Fibroblast of lung (primary cell): Measurements from ENCODE around the gene CREBRF. TPM values are rescaled to one million over a fixed set of nuclear protein-coding genes. Genes with fewer than 3 reads are reported as not detected.
"Not testable (repeated sequence)": the region's sequence is repeated elsewhere in the genome, so short reads cannot be mapped to it uniquely, and the experiment has no call there.

Source experiments
- DNase-seq, 2 donors: peaks; one replicate each; pipeline versions ENCODE4 v3.0.0 to v3.0.0-alpha.2; 2010; ENCODE audit warnings: low read depth in 2 of 2
- H2AFZ ChIP-seq: 2 replicates; pipeline ENCODE4 v1.5.1; 2012; ENCODE audit warnings: low read length, control low read depth, inconsistent platforms
- H3K27ac ChIP-seq: 2 replicates; pipeline ENCODE4 v1.5.1; 2011; ENCODE audit warnings: low read length, control low read depth; ENCODE audit not compliant: insufficient read depth
- H3K27me3 ChIP-seq: 2 replicates; pipeline ENCODE4 v1.5.1; 2011; ENCODE audit warnings: mild to moderate bottlenecking, low read length; ENCODE audit not compliant: control insufficient read depth, insufficient read depth
- H3K36me3 ChIP-seq: 2 replicates; pipeline ENCODE4 v1.5.1; 2011; ENCODE audit warnings: low read length; ENCODE audit not compliant: control insufficient read depth, insufficient read depth
- H3K4me1 ChIP-seq: 2 replicates; pipeline ENCODE4 v1.5.1; 2011; ENCODE audit warnings: low read length; ENCODE audit not compliant: control insufficient read depth, insufficient read depth; ENCODE audit errors: extremely low read depth
- H3K4me2 ChIP-seq: 2 replicates; pipeline ENCODE4 v1.5.1; 2011; ENCODE audit warnings: low read length, control low read depth; ENCODE audit not compliant: insufficient read depth; ENCODE audit errors: extremely low read depth
- H3K4me3 ChIP-seq, 4 experiments: fragments of 200-600 bp in 1 of 4; sonication (generic) in 1 of 4; replicated peaks in 1 of 4; 2 replicates each; pipeline ENCODE4 v1.5.1; 2011 to 2016; ENCODE audit warnings: low read length in 4 of 4, low read depth in 3 of 4, mild to moderate bottlenecking in 3 of 4, control low read depth in 2 of 4, inconsistent platforms in 1 of 4, mixed read lengths in 1 of 4; ENCODE audit not compliant: insufficient read depth in 1 of 4; ENCODE audit errors: control extremely low read depth in 1 of 4
- H3K79me2 ChIP-seq: 2 replicates; pipeline ENCODE4 v1.5.1; 2012; ENCODE audit warnings: mild to moderate bottlenecking, low read length, inconsistent platforms; ENCODE audit not compliant: control insufficient read depth, insufficient read depth
- H3K9ac ChIP-seq: 2 replicates; pipeline ENCODE4 v1.5.1; 2011; ENCODE audit warnings: mild to moderate bottlenecking, low read length, control low read depth; ENCODE audit not compliant: insufficient read depth
- H3K9me3 ChIP-seq: 2 replicates; pipeline ENCODE4 v1.5.1; 2012; ENCODE audit warnings: low read depth, low read length; ENCODE audit not compliant: control insufficient read depth, insufficient read depth
- H4K20me1 ChIP-seq: 2 replicates; pipeline ENCODE4 v1.5.1; 2011; ENCODE audit warnings: low read length; ENCODE audit not compliant: control insufficient read depth, insufficient read depth; ENCODE audit errors: extremely low read depth
- CTCF ChIP-seq, 2 donors: IDR thresholded peaks in 1 of 2; conservative IDR thresholded peaks in 1 of 2; 1 replicate in 1 of 2; 2 replicates in 1 of 2; pipeline ENCODE4 v1.5.1; 2011 to 2012; ENCODE audit warnings: low read length in 2 of 2, control low read depth in 1 of 2, inconsistent platforms in 1 of 2, low read depth in 1 of 2, mild to moderate bottlenecking in 1 of 2
- EZH2 ChIP-seq: IDR thresholded peaks from 2 replicates; pipeline ENCODE4 v1.5.1; 2012; ENCODE audit warnings: low read length, control low read depth, mild to moderate bottlenecking; ENCODE audit errors: missing control alignments
- polyA plus RNA-seq, 2 donors: library from polyadenylated mRNA; depleted of rRNA in 1 of 2; stranded (reverse) in 1 of 2; unstranded in 1 of 2; fragments of >200 nt; gene quantifications; 2 replicates each; pipeline ENCODE4 v1.2.1, GENCODE V29; 2011 to 2012; ENCODE audit warnings: missing spikeins in 1 of 2
- total RNA-seq: library from RNA; depleted of rRNA; stranded (reverse); fragments of >200 nt; gene quantifications from 2 replicates; pipeline ENCODE4 v1.2.1, GENCODE V29; 2014

The CREBRF gene
- total and polyA plus RNA-seq, 2 donors (not counting 1 experiment from before 2014, with no cell fraction given) = 14.4 to 38.8 TPM

- Histone ChIP-seq H4K20me1 (no peaks in the 10 kb centered on the region), H3K9ac (no peak overlapping the region), H3K4me1 (no peaks in the 10 kb centered on the region), H3K79me2 (no peaks in the 10 kb centered on the region), H3K27me3 (no peaks in the 10 kb centered on the region), H2AFZ (no peak overlapping the region), H3K27ac (no peak overlapping the region), H3K4me2 (no peak overlapping the region), H3K4me3 (no peak overlapping the region), H3K9me3 (no peaks in the 10 kb centered on the region), H3K36me3 (no peaks in the 10 kb centered on the region)
- DNase-seq = no peak
- TF ChIP-seq EZH2 = no peak
- no peak for TF ChIP-seq CTCF (conservative IDR thresholded peaks at IDR 0.05 in 1 of 2, IDR thresholded peaks at IDR 0.05 in 1 of 2; ENCODE audit: low read depth in 1 of 2, low read length in 2 of 2)
Measured at GRCh38 chr5:173119719-173120118, 63.6 kb downstream of the CREBRF start.

- Histone ChIP-seq H3K9ac (no peak overlapping the region), H3K36me3 (no peaks in the 10 kb centered on the region), H3K4me3 (no peak overlapping the region), H2AFZ (no peak overlapping the region), H3K79me2 (no peaks in the 10 kb centered on the region), H3K4me2 (no peak overlapping the region), H3K27ac (no peak overlapping the region), H4K20me1 (no peaks in the 10 kb centered on the region), H3K9me3 (no peaks in the 10 kb centered on the region), H3K4me1 (no peaks in the 10 kb centered on the region), H3K27me3 (no peaks in the 10 kb centered on the region)
- TF ChIP-seq EZH2 (no peak), CTCF (conservative IDR thresholded peaks at IDR 0.05 in 1 of 2, IDR thresholded peaks at IDR 0.05 in 1 of 2; ENCODE audit: low read depth in 1 of 2, low read length in 2 of 2) (no peak)
- DNase-seq = peak; percentile 14 to 92
Measured at GRCh38 chr5:173123416-173123815, 67.3 kb downstream of the CREBRF start.

DNA sequence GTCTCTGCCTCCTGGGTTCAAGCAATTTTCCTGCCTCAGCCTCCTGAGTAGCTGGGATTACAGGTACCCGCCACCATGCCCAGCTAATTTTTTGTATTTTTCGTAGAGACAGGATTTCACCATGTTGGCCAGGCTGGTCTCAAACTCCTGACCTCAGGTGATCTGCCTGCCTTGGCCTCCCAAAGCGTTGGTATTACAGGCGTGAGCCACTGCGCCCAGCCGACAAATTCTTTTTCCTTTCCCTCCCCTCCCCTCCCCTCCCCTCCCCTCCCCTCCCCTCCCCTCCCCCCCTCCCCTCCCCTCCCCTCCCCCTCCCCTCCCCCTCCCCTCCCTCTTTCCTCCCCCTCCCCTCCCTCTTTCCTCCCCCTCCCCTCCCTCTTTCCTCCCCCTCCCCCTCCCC lies 76.0 kb downstream of the CREBRF start:
- H3K9me3 ChIP-seq, H3K9ac ChIP-seq, H3K4me3 ChIP-seq, H3K4me1 ChIP-seq, H3K36me3 ChIP-seq, H3K27ac ChIP-seq, DNase-seq, H3K79me2 ChIP-seq, H3K4me2 ChIP-seq, H2AFZ ChIP-seq, H4K20me1 ChIP-seq, H3K27me3 ChIP-seq: not testable (repeated sequence)
